Upper lobe of right lung (tissue), 1 donor: ENCODE data around the gene RPS6KA2. TPM values are rescaled to one million over a fixed set of nuclear protein-coding genes. Genes with fewer than 3 reads are reported as not detected.
"Not testable (repeated sequence)": the region's sequence is repeated elsewhere in the genome, so short reads cannot be mapped to it uniquely, and the experiment has no call there.

ENCODE experiments used
- ATAC-seq: fragments of 200-7000 bp; cut with Tn5 transposase; one replicate; pipeline ENCODE4 v1.9.1; 2020; ENCODE audit warnings: mild to moderate bottlenecking, moderate library complexity
- DNase-seq: peaks from one replicate; pipeline ENCODE4 v3.0.0-alpha.2; 2020
- H3K27ac ChIP-seq: fragments of 200-600 bp; one replicate; pipeline ENCODE4 v1.8.0; 2022
- H3K27me3 ChIP-seq: fragments of 200-600 bp; one replicate; pipeline ENCODE4 v1.8.0; 2022; ENCODE audit warnings: mild to moderate bottlenecking
- H3K36me3 ChIP-seq: fragments of 200-600 bp; one replicate; pipeline ENCODE4 v1.8.0; 2022
- H3K4me1 ChIP-seq: fragments of 200-600 bp; one replicate; pipeline ENCODE4 v1.8.0; 2022
- H3K4me3 ChIP-seq: fragments of 200-600 bp; one replicate; pipeline ENCODE4 v1.8.0; 2022; ENCODE audit warnings: mild to moderate bottlenecking
- H3K9me3 ChIP-seq: fragments of 200-600 bp; one replicate; pipeline ENCODE4 v1.8.0; 2022
- CTCF ChIP-seq: fragments of 200-600 bp; IDR thresholded peaks from one replicate; pipeline ENCODE4 v1.8.0; 2022; ENCODE audit warnings: antibody characterized with exemption
- intact Hi-C: fragments of 100-400 bp; cut with DNase I; formaldehyde crosslinking; loops from one replicate; pipeline ENCODE4 v1.11.0; 2022
- total RNA-seq: library from RNA; stranded (reverse); fragmentation: NEBNext Ultra II Directional; extraction: Animal tissue kit (Norgen Biotek cat#: 25700); gene quantifications from one replicate; pipeline ENCODE4 v1.2.1, GENCODE V29; 2021
- donor health status: DM: no; HTN: yes; CAD: no; lungs with severe emphysema.

RPS6KA2 gene
- total RNA-seq, 1 donor from 2014 or later, result 136 TPM

- intact Hi-C loops, result no loop called here
- Histone ChIP-seq H3K9me3 (no peaks in the 10 kb centered on the region), H3K27ac (no peak overlapping the region), H3K4me1 (no peaks in the 10 kb centered on the region), H3K36me3 (peaks cover 57% of the 10 kb centered on the region), H3K4me3 (no peak overlapping the region), H3K27me3 (no peaks in the 10 kb centered on the region)
- no peak for ATAC-seq
- no peak for DNase-seq
- TF ChIP-seq CTCF, result no peak
Observed at GRCh38 chr6:166530211-166531095, 96.6 kb downstream of the RPS6KA2 start.

GRCh38 chr6:166529586-166529985, 97.5 kb downstream of the RPS6KA2 start:
- peaks cover 55% of the 10 kb centered on the region for H3K36me3 ChIP-seq

GRCh38 chr6:166529058-166529457, 98.0 kb downstream of the RPS6KA2 start:
- H3K27ac ChIP-seq, ATAC-seq, H3K4me3 ChIP-seq, H3K9me3 ChIP-seq, H3K4me1 ChIP-seq, DNase-seq, intact Hi-C loops, H3K27me3 ChIP-seq: not testable (repeated sequence)
- peaks cover 50% of the 10 kb centered on the region for H3K36me3 ChIP-seq

More at GRCh38 chr6:166529586-166529985, 97.5 kb downstream of the RPS6KA2 start:
- TF ChIP-seq CTCF, result no peak
- H3K4me3 ChIP-seq, result no peak overlapping the region
- intact Hi-C loops, result no loop called here
- H3K4me1 ChIP-seq, result no peaks in the 10 kb centered on the region
- no peaks in the 10 kb centered on the region for H3K9me3 ChIP-seq
- H3K27ac ChIP-seq, result no peak overlapping the region
- H3K27me3 ChIP-seq, result no peaks in the 10 kb centered on the region
- ATAC-seq (no peak), DNase-seq (no peak)

- no peak overlapping the region for H3K4me3 ChIP-seq
- H3K27me3 ChIP-seq, result no peaks in the 10 kb centered on the region
- H3K27ac ChIP-seq, result no peak overlapping the region
- no peaks in the 10 kb centered on the region for H3K4me1 ChIP-seq
- no peaks in the 10 kb centered on the region for H3K9me3 ChIP-seq
- no peak for ATAC-seq
- TF ChIP-seq CTCF, result no peak
- peaks cover 41% of the 10 kb centered on the region for H3K36me3 ChIP-seq
- DNase-seq, result no peak
- intact Hi-C loops, result no loop called here
Observed at GRCh38 chr6:166527849-166528248, 99.2 kb downstream of the RPS6KA2 start.

- no peak overlapping the region for H3K4me3 ChIP-seq
- no peak for ATAC-seq
- no peak for DNase-seq
- intact Hi-C loops, result no loop called here
- H3K36me3 ChIP-seq, result peaks cover 32% of the 10 kb centered on the region
- no peaks in the 10 kb centered on the region for H3K27me3 ChIP-seq
- no peaks in the 10 kb centered on the region for H3K4me1 ChIP-seq
- TF ChIP-seq CTCF, result no peak
- no peaks in the 10 kb centered on the region for H3K9me3 ChIP-seq
- no peak overlapping the region for H3K27ac ChIP-seq
Observed at GRCh38 chr6:166526937-166527336, 100.1 kb downstream of the RPS6KA2 start.

GRCh38 chr6:166525567-166525966, 101.5 kb downstream of the RPS6KA2 start:
- H3K36me3 ChIP-seq, result peaks cover 21% of the 10 kb centered on the region
- H3K4me1 ChIP-seq, result no peaks in the 10 kb centered on the region
- H3K27me3 ChIP-seq, result no peaks in the 10 kb centered on the region
- DNase-seq (no peak), ATAC-seq (no peak)
- TF ChIP-seq CTCF, result no peak
- no peak overlapping the region for H3K27ac ChIP-seq
- no peaks in the 10 kb centered on the region for H3K9me3 ChIP-seq
- no peak overlapping the region for H3K4me3 ChIP-seq
- intact Hi-C loops, result no loop called here
